HCT116 (cell line): ENCODE data around the gene SUGT1.

Experiments
- YY1 ChIP-seq: IDR thresholded peaks from 2 replicates; pipeline ENCODE4 v1.6.1; 2011; ENCODE audit warnings: low read length, low read depth, moderate library complexity, mild to moderate bottlenecking; ENCODE audit not compliant: insufficient replicate concordance; ENCODE audit errors: extremely low read depth
- TF ChIP-seq, protein P1 (sequence below), 3 experiments: fragments of 200-600 bp in 1 of 3; sonication (generic) in 1 of 3; IDR thresholded peaks in 2 of 3; conservative IDR thresholded peaks in 1 of 3; 2 replicates each; pipeline ENCODE4 v1.5.1; 2012 to 2017; ENCODE audit warnings: low read depth in 2 of 3, low read length in 2 of 3, antibody characterized with exemption in 1 of 3, borderline replicate concordance in 1 of 3, control low read depth in 1 of 3, mild to moderate bottlenecking in 1 of 3, mixed read lengths in 1 of 3, mixed run types in 1 of 3, moderate library complexity in 1 of 3; ENCODE audit not compliant: insufficient read depth in 1 of 3

- TF ChIP-seq, protein P1, sequence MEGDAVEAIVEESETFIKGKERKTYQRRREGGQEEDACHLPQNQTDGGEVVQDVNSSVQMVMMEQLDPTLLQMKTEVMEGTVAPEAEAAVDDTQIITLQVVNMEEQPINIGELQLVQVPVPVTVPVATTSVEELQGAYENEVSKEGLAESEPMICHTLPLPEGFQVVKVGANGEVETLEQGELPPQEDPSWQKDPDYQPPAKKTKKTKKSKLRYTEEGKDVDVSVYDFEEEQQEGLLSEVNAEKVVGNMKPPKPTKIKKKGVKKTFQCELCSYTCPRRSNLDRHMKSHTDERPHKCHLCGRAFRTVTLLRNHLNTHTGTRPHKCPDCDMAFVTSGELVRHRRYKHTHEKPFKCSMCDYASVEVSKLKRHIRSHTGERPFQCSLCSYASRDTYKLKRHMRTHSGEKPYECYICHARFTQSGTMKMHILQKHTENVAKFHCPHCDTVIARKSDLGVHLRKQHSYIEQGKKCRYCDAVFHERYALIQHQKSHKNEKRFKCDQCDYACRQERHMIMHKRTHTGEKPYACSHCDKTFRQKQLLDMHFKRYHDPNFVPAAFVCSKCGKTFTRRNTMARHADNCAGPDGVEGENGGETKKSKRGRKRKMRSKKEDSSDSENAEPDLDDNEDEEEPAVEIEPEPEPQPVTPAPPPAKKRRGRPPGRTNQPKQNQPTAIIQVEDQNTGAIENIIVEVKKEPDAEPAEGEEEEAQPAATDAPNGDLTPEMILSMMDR (IDR thresholded peaks at IDR 0.05 in 2 of 3, conservative IDR thresholded peaks at IDR 0.05 in 1 of 3; ENCODE audit: borderline replicate concordance in 1 of 3, insufficient read depth in 1 of 3, low read depth in 2 of 3, low read length in 2 of 3), result no peak
- no peak for TF ChIP-seq YY1
These were observed 61.3 kb downstream of the SUGT1 start for GRCh38 chr13:52713894-52714293.
